T-helper 2 cell treated with Interferon-gamma antibody and Interleukin-4, amounts not matched to agents 100 ng/mL and 5 ng/mL, for 36 hours (primary cell): ENCODE results near the gene MAP1LC3A. TPM values are rescaled to one million over a fixed set of nuclear protein-coding genes. Genes with fewer than 3 reads are reported as not detected.

Experiments
- intact Hi-C: fragments of 100-400 bp; cut with micrococcal nuclease; formaldehyde crosslinking; loops from one replicate; pipeline ENCODE4 v1.15.1; 2023
- total RNA-seq: library from RNA; stranded (reverse); gene quantifications from 2 replicates; pipeline ENCODE4 v1.2.3, GENCODE V29; 2022

Gene MAP1LC3A
- total RNA-seq, 1 donor from 2014 or later = 2.7 TPM

GRCh38 chr20:34607066-34607465, 48.5 kb downstream of the MAP1LC3A start:
- intact Hi-C loops = no loop called here

Other genes with a start within 250 kb of the MAP1LC3A start
- 48.5 and 53.2 TPM in 2 replicates for gene ITCH, start 195.4 kb upstream of the MAP1LC3A start, total RNA-seq
- gene DYNLRB1, start 42.3 kb upstream of the MAP1LC3A start, total RNA-seq = 84.1 and 85.4 TPM in 2 replicates
- 22.0 and 23.3 TPM in 2 replicates for gene PIGU, start 118.4 kb downstream of the MAP1LC3A start, total RNA-seq
- gene TP53INP2, start 145.6 kb downstream of the MAP1LC3A start, total RNA-seq = 1.6 and 2.1 TPM in 2 replicates